A673 (cell line): ENCODE results near the gene FKBP1A. TPM values are rescaled to one million over a fixed set of nuclear protein-coding genes. Genes with fewer than 3 reads are reported as not detected.
A peak's percentile ranks its signal among the peaks of the same experiment; 100 is the strongest.

Source experiments
- BruUV-seq: library from RNA; stranded (reverse); fragments of 400-500 nt; replicated peaks from 2 replicates; lab custom pipeline; 2021; lab: Mats Ljungman, UMichigan
- CTCF ChIA-PET: fragments of 300-600 bp; sonication (Branson Sonifier 250); formaldehyde crosslinking; loops from one replicate; lab custom pipeline; 2022; ENCODE audit warnings: antibody characterized with exemption; lab: Charles Lee
- POLR2A ChIA-PET: fragments of 300-600 bp; sonication (Branson Sonifier 250); formaldehyde crosslinking; loops from one replicate; lab custom pipeline; 2022; ENCODE audit warnings: antibody characterized with exemption; ENCODE audit not compliant: low non-redundant PET; lab: Charles Lee
- DNase-seq: peaks from one replicate; pipeline ENCODE4 v3.0.0-alpha.2; 2015; ENCODE audit warnings: low spot score
- H3K27ac ChIP-seq: fragments of 200-600 bp; sonication (generic); 2 replicates; pipeline ENCODE4 v1.5.1; 2016; ENCODE audit warnings: mixed run types, low read depth, mild to moderate bottlenecking, mixed read lengths, antibody characterized with exemption, low read length; ENCODE audit not compliant: poor library complexity, severe bottlenecking
- H3K27me3 ChIP-seq: fragments of 200-600 bp; sonication (generic); replicated peaks from 2 replicates; pipeline ENCODE4 v1.6.1; 2017; ENCODE audit warnings: mixed run types, low read depth, mild to moderate bottlenecking, mixed read lengths, antibody characterized with exemption, low read length; ENCODE audit not compliant: insufficient read depth, poor library complexity
- H3K36me3 ChIP-seq: fragments of 200-600 bp; sonication (generic); 2 replicates; pipeline ENCODE4 v1.6.1; 2016; ENCODE audit warnings: mixed run types, mild to moderate bottlenecking, mixed read lengths, antibody characterized with exemption, low read length; ENCODE audit not compliant: insufficient read depth, poor library complexity, severe bottlenecking
- H3K4me1 ChIP-seq: fragments of 200-600 bp; sonication (generic); 2 replicates; pipeline ENCODE4 v1.6.1; 2017; ENCODE audit warnings: mixed run types, mild to moderate bottlenecking, mixed read lengths, antibody characterized with exemption, low read length; ENCODE audit not compliant: insufficient read depth, poor library complexity, severe bottlenecking
- H3K4me3 ChIP-seq: fragments of 200-600 bp; sonication (generic); 2 replicates; pipeline ENCODE4 v1.5.1; 2016; ENCODE audit warnings: low read depth, mixed run types, mild to moderate bottlenecking, mixed read lengths, low read length; ENCODE audit not compliant: poor library complexity, severe bottlenecking
- H3K9me3 ChIP-seq: fragments of 200-600 bp; sonication (generic); 2 replicates; pipeline ENCODE4 v1.6.1; 2016; ENCODE audit warnings: mixed run types, low read depth, mild to moderate bottlenecking, mixed read lengths, antibody characterized with exemption, low read length; ENCODE audit not compliant: poor library complexity, severe bottlenecking
- CTCF ChIP-seq: fragments of 300-800, 200-600 bp; sonication (generic); conservative IDR thresholded peaks from 2 replicates; pipeline ENCODE4 v1.5.1; 2017; ENCODE audit warnings: low read depth, mild to moderate bottlenecking, antibody characterized with exemption, low read length, moderate library complexity, mixed read lengths
- EZH2 ChIP-seq: fragments of 200-600 bp; sonication (generic); IDR thresholded peaks from 2 replicates; pipeline ENCODE4 v1.6.1; 2017; ENCODE audit warnings: borderline replicate concordance, low read depth, mild to moderate bottlenecking, mixed read lengths, antibody characterized with exemption, low read length; ENCODE audit not compliant: poor library complexity, severe bottlenecking
- intact Hi-C: fragments of 100-400 bp; cut with micrococcal nuclease; formaldehyde crosslinking; loops from one replicate; pipeline ENCODE4 v1.10.0; 2022; ENCODE audit not compliant: unreplicated experiment
- total RNA-seq: library from RNA; stranded (reverse); gene quantifications from 2 replicates; pipeline ENCODE4 v1.2.3, GENCODE V29; 2021

Gene FKBP1A
- total RNA-seq, 1 experiment from 2014 or later, result 264 TPM

GRCh38 chr20:1417273-1417672 is 24.4 kb upstream of the FKBP1A start:
- POLR2A ChIA-PET, result no interaction called here
- peak; percentile 28 for DNase-seq
- intact Hi-C loops, result no loop called here

GRCh38 chr20:1415667-1416468 is 23.0 kb upstream of the FKBP1A start:
- intact Hi-C loops, result no loop called here
- no peaks in the 10 kb centered on the region for H3K9me3 ChIP-seq
- TF ChIP-seq CTCF, result no peak
- no peak for TF ChIP-seq EZH2
- peaks cover 14% of the 10 kb centered on the region for H3K27me3 ChIP-seq
- ChIA-PET POLR2A (no interaction called here), CTCF (no interaction called here)
- BruUV-seq, result no TSS peak
- H3K27ac ChIP-seq, result no peak overlapping the region
- no peak overlapping the region for H3K4me3 ChIP-seq
- no peaks in the 10 kb centered on the region for H3K36me3 ChIP-seq
- H3K4me1 ChIP-seq, result no peaks in the 10 kb centered on the region
- peak; percentile 56 for DNase-seq

More at GRCh38 chr20:1417273-1417672, 24.4 kb upstream of the FKBP1A start:
- CTCF ChIA-PET, result no interaction called here
- Histone ChIP-seq H3K27ac (no peak overlapping the region), H3K4me1 (no peaks in the 10 kb centered on the region), H3K4me3 (no peak overlapping the region), H3K9me3 (no peaks in the 10 kb centered on the region), H3K27me3 (peaks cover 5% of the 10 kb centered on the region), H3K36me3 (no peaks in the 10 kb centered on the region)
- no peak for TF ChIP-seq CTCF
- no peak for TF ChIP-seq EZH2
- no TSS peak for BruUV-seq

GRCh38 chr20:1414982-1415381 is 22.1 kb upstream of the FKBP1A start:
- DNase-seq, result no peak
- CTCF ChIA-PET, result no interaction called here
- no TSS peak for BruUV-seq
- H3K27ac ChIP-seq, result no peak overlapping the region
- no peak overlapping the region for H3K4me3 ChIP-seq
- H3K4me1 ChIP-seq, result no peaks in the 10 kb centered on the region
- POLR2A ChIA-PET, result no interaction called here
- H3K27me3 ChIP-seq, result peaks cover 14% of the 10 kb centered on the region
- no peaks in the 10 kb centered on the region for H3K36me3 ChIP-seq
- H3K9me3 ChIP-seq, result no peaks in the 10 kb centered on the region
- TF ChIP-seq CTCF (no peak), EZH2 (no peak)
- intact Hi-C loops, result no loop called here
